ENCODE data around the gene TMEM121.

Gene TMEM121

GRCh38 chr14:105488781-105489541, 37.4 kb upstream of the TMEM121 start:
- TF ChIP-seq CTCF (IDR thresholded peaks at IDR 0.05) = no peak
- Histone ChIP-seq H3K36me3 (peaks cover 0 to 12% (median 0%) of the 10 kb centered on the region in 3 donors), H3K27ac (peak overlapping the region; percentile 97 to 98), H3K4me1 (peaks cover 4 to 77% (median 65%) of the 10 kb centered on the region in 4 donors), H3K27me3 (no peaks in the 10 kb centered on the region), H3K9me3 (no peaks in the 10 kb centered on the region), H3K4me3 (peak overlapping the region; percentile 63 to 65)
- DNase-seq = no peak
- intact Hi-C loops (cut with DNase I; ENCODE audit: low total_unique reads) = loop anchor here (2.0 kb wide), 1 partner anchor 74 kb away; no protein-coding TSS in a partner anchor

DNA sequence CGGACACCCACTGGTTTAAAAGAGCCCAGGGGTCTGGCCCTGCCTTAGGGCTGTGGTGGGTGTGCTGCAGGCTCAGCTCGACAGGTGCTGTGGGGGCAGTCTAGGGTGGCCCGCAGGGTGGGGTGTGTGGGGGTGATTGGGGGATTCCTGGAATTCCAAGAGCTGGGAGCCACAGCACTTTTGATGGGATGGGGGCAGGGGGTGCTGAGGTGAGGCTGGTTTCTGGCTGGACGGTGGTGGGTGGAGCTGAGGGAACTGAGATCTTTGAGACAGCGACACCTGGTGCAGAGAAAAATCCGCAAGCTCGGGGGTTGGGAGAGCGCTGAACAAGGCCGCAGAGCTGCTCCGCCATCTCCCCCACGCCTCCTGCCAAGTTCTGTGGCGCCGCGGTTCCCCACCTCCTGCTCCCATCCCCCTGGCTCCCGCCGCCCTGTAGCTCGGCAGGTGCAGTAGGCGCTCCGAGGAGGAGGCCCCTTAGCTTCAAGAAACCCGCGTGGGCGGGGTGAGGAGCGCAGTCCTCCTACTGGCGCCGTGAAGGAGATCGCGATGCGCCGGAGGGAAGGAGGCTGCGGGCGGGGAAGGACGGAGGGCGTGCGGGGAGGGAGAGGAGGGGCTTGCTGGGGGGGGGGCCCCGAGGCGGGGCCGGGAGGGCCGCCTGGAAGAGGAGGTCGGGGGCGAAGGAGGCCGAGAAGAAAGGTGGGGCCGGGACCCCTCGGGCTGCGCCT, 36.7 kb upstream of the TMEM121 start:
- Histone ChIP-seq H3K27me3 (no peaks in the 10 kb centered on the region), H3K4me3 (peak overlapping the region; percentile 63 to 65), H3K4me1 (peaks cover 0 to 70% (median 57%) of the 10 kb centered on the region in 4 donors), H3K27ac (peak overlapping the region; percentile 97 to 98), H3K9me3 (no peaks in the 10 kb centered on the region), H3K36me3 (peaks cover 0 to 12% (median 0%) of the 10 kb centered on the region in 3 donors)
- peak; percentile 88 to 94 for DNase-seq
- peak; percentile 57 to 81 for TF ChIP-seq CTCF (IDR thresholded peaks at IDR 0.05)
- intact Hi-C loops (cut with DNase I; ENCODE audit: low total_unique reads) = loop anchor here (2.0 to 10.0 kb wide), 6 partner anchors 38 to 505 kb away; partner anchors contain the start of genes BRF1, CLBA1 and TMEM121

DNA sequence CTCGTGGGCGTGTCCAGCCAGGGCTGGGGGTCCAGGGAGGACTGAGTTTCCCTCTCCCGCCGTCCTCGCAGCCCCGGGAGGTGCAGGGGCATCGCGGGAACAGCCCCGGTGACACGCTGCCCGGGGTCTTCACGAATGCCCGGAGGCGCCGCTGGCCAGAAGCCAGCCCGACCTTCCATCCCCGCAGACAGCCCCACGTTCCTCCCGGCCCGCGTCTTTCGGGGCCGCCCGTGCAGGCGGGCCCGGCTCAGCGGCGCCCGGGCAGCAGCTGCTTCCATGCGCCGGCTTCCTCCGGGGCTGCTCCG, 36.2 kb upstream of the TMEM121 start:
- no peaks in the 10 kb centered on the region for H3K27me3 ChIP-seq
- H3K36me3 ChIP-seq = peaks cover 0 to 12% (median 0%) of the 10 kb centered on the region in 3 donors
- no peaks in the 10 kb centered on the region for H3K9me3 ChIP-seq
- peak overlapping the region; percentile 63 to 65 for H3K4me3 ChIP-seq
- intact Hi-C loops (cut with DNase I; ENCODE audit: low total_unique reads) = loop anchor here (2.0 to 10.0 kb wide), 5 partner anchors 37 to 505 kb away; partner anchors contain the start of genes BRF1, CLBA1 and TMEM121
- peaks cover 0 to 67% (median 52%) of the 10 kb centered on the region in 4 donors for H3K4me1 ChIP-seq
- H3K27ac ChIP-seq = peak overlapping the region; percentile 97 to 98
- DNase-seq = no peak
- TF ChIP-seq CTCF (IDR thresholded peaks at IDR 0.05) = no peak

GRCh38 chr14:105490572-105491365, 35.6 kb upstream of the TMEM121 start, which contains the start of gene TEDC1:
TSS of gene TEDC1 (plus strand) at chr14:105491246. CDS start at chr14:105491376, 130 bp downstream.
- Histone ChIP-seq H3K4me1 (peaks cover 0 to 67% (median 47%) of the 10 kb centered on the region in 4 donors), H3K4me3 (peak within 1 kb of the TSS; percentile 63 to 65)

More at GRCh38 chr14:105490572-105491365, 35.6 kb upstream of the TMEM121 start, which contains the start of gene TEDC1:
- H3K27ac ChIP-seq = peak within 1 kb of the TSS; percentile 97 to 98
- TF ChIP-seq CTCF (IDR thresholded peaks at IDR 0.05) = peak; percentile 72 to 96
- peaks cover 0 to 12% (median 0%) of the 10 kb centered on the region in 3 donors for H3K36me3 ChIP-seq
- H3K9me3 ChIP-seq = no peaks in the 10 kb centered on the region
- no peaks in the 10 kb centered on the region for H3K27me3 ChIP-seq
- DNase-seq = peak; percentile 100
- intact Hi-C loops (cut with DNase I; ENCODE audit: low total_unique reads) = loop anchor here (2.0 to 10.0 kb wide), 5 partner anchors 37 to 506 kb away; partner anchors contain the start of genes BRF1, CLBA1 and TMEM121

Data from tibial artery (tissue), 4 donors.